IMR-90 (cell line): ENCODE results near the gene VSNL1. TPM values are rescaled to one million over a fixed set of nuclear protein-coding genes. Genes with fewer than 3 reads are reported as not detected.

Source experiments
- ATAC-seq: fragments of 200-7000 bp; cut with Tn5 transposase; 2 replicates; pipeline ENCODE4 v1.9.1; 2020; ENCODE audit warnings: low read depth, mild to moderate bottlenecking, moderate library complexity
- BruUV-seq: library from RNA; stranded (reverse); fragments of 400-500 nt; replicated peaks from 2 replicates; lab custom pipeline; 2021; lab: Mats Ljungman, UMichigan
- CTCF ChIA-PET: fragments of 300-600 bp; formaldehyde crosslinking; extraction: SDS; loops from one replicate; lab custom pipeline; 2021; ENCODE audit warnings: antibody characterized with exemption; lab: Yijun Ruan, JAX
- POLR2A ChIA-PET: fragments of 300-600 bp; sonication (Branson Sonifier 250); formaldehyde crosslinking; loops from one replicate; lab custom pipeline; 2022; ENCODE audit warnings: antibody characterized with exemption; ENCODE audit not compliant: unreplicated experiment; lab: Charles Lee
- DNase-seq: peaks from one replicate; pipeline ENCODE4 v3.0.0; 2013
- H2AFZ ChIP-seq: replicated peaks from 2 replicates; pipeline ENCODE3; 2013; ENCODE audit warnings: low read length, mild to moderate bottlenecking; ENCODE audit not compliant: poor library complexity
- H2AK5ac ChIP-seq: 2 replicates; pipeline ENCODE4 v1.6.1; 2013; ENCODE audit warnings: low read depth, low read length, inconsistent platforms
- H2AK9ac ChIP-seq: replicated peaks from 2 replicates; pipeline ENCODE3; 2013; ENCODE audit warnings: mild to moderate bottlenecking, low read depth, low read length, moderate library complexity; ENCODE audit not compliant: poor library complexity
- H2BK120ac ChIP-seq: 2 replicates; pipeline ENCODE4 v1.6.1; 2013; ENCODE audit warnings: low read depth, low read length, inconsistent platforms
- H2BK15ac ChIP-seq: 3 replicates; pipeline ENCODE4 v1.6.1; 2013; ENCODE audit warnings: low read depth, low read length, inconsistent platforms
- H2BK20ac ChIP-seq: 2 replicates; pipeline ENCODE4 v1.6.1; 2013; ENCODE audit warnings: low read depth, mild to moderate bottlenecking, inconsistent platforms, low read length, moderate library complexity
- H2BK5ac ChIP-seq: 2 replicates; pipeline ENCODE4 v1.6.1; 2013; ENCODE audit warnings: mild to moderate bottlenecking, low read depth, low read length, inconsistent platforms; ENCODE audit not compliant: poor library complexity, severe bottlenecking
- H3K14ac ChIP-seq: replicated peaks from 2 replicates; pipeline ENCODE4 v1.6.1; 2013; ENCODE audit warnings: low read depth, low read length, inconsistent platforms
- H3K18ac ChIP-seq: 2 replicates; pipeline ENCODE4 v1.6.1; 2013; ENCODE audit warnings: low read depth, low read length, control low read depth
- H3K23ac ChIP-seq: 2 replicates; pipeline ENCODE4 v1.6.1; 2013; ENCODE audit warnings: low read depth, low read length, inconsistent platforms
- H3K27ac ChIP-seq: 2 replicates; pipeline ENCODE4 v1.5.1; 2013; ENCODE audit warnings: mild to moderate bottlenecking, control low read depth, low read length; ENCODE audit not compliant: insufficient read depth
- H3K27me3 ChIP-seq: 2 replicates; pipeline ENCODE4 v1.6.1; 2013; ENCODE audit warnings: low read length; ENCODE audit not compliant: control insufficient read depth, insufficient read depth
- H3K36me3 ChIP-seq: 2 replicates; pipeline ENCODE4 v1.6.1; 2013; ENCODE audit warnings: low read length, mixed read lengths; ENCODE audit not compliant: control insufficient read depth, insufficient read depth
- H3K4ac ChIP-seq: 2 replicates; pipeline ENCODE4 v1.6.1; 2013; ENCODE audit warnings: low read depth, low read length, inconsistent platforms
- H3K4me1 ChIP-seq: 2 replicates; pipeline ENCODE4 v1.6.1; 2013; ENCODE audit warnings: low read length, mixed read lengths; ENCODE audit not compliant: control insufficient read depth, insufficient read depth
- H3K4me2 ChIP-seq: 2 replicates; pipeline ENCODE4 v1.6.1; 2013; ENCODE audit warnings: low read depth, mild to moderate bottlenecking, control low read depth, low read length, moderate library complexity
- H3K4me3 ChIP-seq: 2 replicates; pipeline ENCODE4 v1.5.1; 2013; ENCODE audit warnings: low read depth, mild to moderate bottlenecking, control low read depth, low read length, moderate library complexity; ENCODE audit not compliant: insufficient read depth
- H3K56ac ChIP-seq: 2 replicates; pipeline ENCODE4 v1.6.1; 2013; ENCODE audit warnings: low read length, inconsistent platforms; ENCODE audit not compliant: insufficient read depth; ENCODE audit errors: extremely low read depth
- H3K79me1 ChIP-seq, 2 experiments: 2 replicates each; pipeline ENCODE4 v1.6.1; 2013; ENCODE audit warnings: low read length in 2 of 2, inconsistent platforms in 1 of 2, low read depth in 1 of 2
- H3K9ac ChIP-seq: 2 replicates; pipeline ENCODE4 v1.6.1; 2013; ENCODE audit warnings: low read depth, low read length, control low read depth
- H3K9me1 ChIP-seq: 2 replicates; pipeline ENCODE4 v1.6.1; 2013; ENCODE audit warnings: low read length, inconsistent platforms; ENCODE audit not compliant: insufficient read depth
- H3K9me3 ChIP-seq: 2 replicates; pipeline ENCODE4 v1.6.1; 2013; ENCODE audit warnings: low read length; ENCODE audit not compliant: control insufficient read depth, insufficient read depth
- H4K20me1 ChIP-seq: 2 replicates; pipeline ENCODE4 v1.6.1; 2013; ENCODE audit warnings: low read length, inconsistent platforms; ENCODE audit not compliant: insufficient read depth
- H4K5ac ChIP-seq: 2 replicates; pipeline ENCODE4 v1.6.1; 2013; ENCODE audit warnings: mild to moderate bottlenecking, low read depth, low read length, control low read depth
- H4K8ac ChIP-seq, 2 experiments: 2 replicates each; pipeline ENCODE4 v1.6.1; 2013; ENCODE audit warnings: low read depth in 2 of 2, low read length in 2 of 2, control low read depth in 1 of 2, inconsistent platforms in 1 of 2
- H4K91ac ChIP-seq: 2 replicates; pipeline ENCODE4 v1.6.1; 2013; ENCODE audit warnings: low read depth, low read length, inconsistent platforms; ENCODE audit not compliant: insufficient read depth
- MAFK ChIP-seq: IDR thresholded peaks from 2 replicates; pipeline ENCODE4 v1.6.1; 2012; ENCODE audit warnings: low read depth, low read length, improper control_type of control experiment
- MXI1 ChIP-seq: IDR thresholded peaks from 2 replicates; pipeline ENCODE4 v1.6.1; 2012; ENCODE audit warnings: low read depth, mild to moderate bottlenecking, low read length, moderate library complexity, borderline replicate concordance
- NFE2L2 ChIP-seq: fragments of 150-350 bp; IDR thresholded peaks from 2 replicates; pipeline ENCODE4 v1.6.1; 2016; ENCODE audit warnings: low read depth, mild to moderate bottlenecking, low read length
- POLR2A ChIP-seq: IDR thresholded peaks from 2 replicates; pipeline ENCODE4 v1.6.1; 2012; ENCODE audit warnings: mild to moderate bottlenecking, low read depth, low read length
- RAD21 ChIP-seq: IDR thresholded peaks from 2 replicates; pipeline ENCODE4 v1.6.1; 2012; ENCODE audit warnings: low read length, improper control_type of control experiment
- RFX5 ChIP-seq: IDR thresholded peaks from 2 replicates; pipeline ENCODE4 v1.8.0; 2012; ENCODE audit warnings: low read depth, mild to moderate bottlenecking, low read length, moderate library complexity
- WGBS, 2 experiments: methylation state at CpG; one replicate each; pipeline versions ENCODE4 v1.1.5 to v1.1.7; 2013; ENCODE audit warnings: missing lambda C conversion rate in 2 of 2; ENCODE audit not compliant: insufficient read length in 1 of 2; ENCODE audit errors: extremely low coverage in 2 of 2; 5-methylcytosine and 5-hydroxymethylcytosine counted together
- dilution Hi-C: fragments of 300-500 bp; cut with HindIII; formaldehyde crosslinking; loops from one replicate; pipeline ENCODE4 v1.14.3; 2018; ENCODE audit warnings: low sequenced_read_pairs; ENCODE audit not compliant: unreplicated experiment
- in situ Hi-C: fragments of 300-500 bp; cut with MboI; formaldehyde crosslinking; loops from 3 replicates; pipeline ENCODE4 v1.14.3; 2019; ENCODE audit warnings: low sequenced_read_pairs, inconsistent platforms, mixed read lengths
- intact Hi-C: fragments of 100-400 bp; cut with micrococcal nuclease; formaldehyde crosslinking; loops from 2 replicates; pipeline ENCODE4 v1.10.0; 2022
- polyA plus RNA-seq, 3 experiments: library from polyadenylated mRNA; depleted of rRNA; stranded (reverse); fragments of >200 nt; gene quantifications; 2 replicates each; pipeline ENCODE4 v1.2.3, GENCODE V29; 2012; ENCODE audit warnings: low replicate concordance in 1 of 3
- total RNA-seq: library from RNA; depleted of rRNA; stranded (reverse); fragments of >200 nt; gene quantifications from 2 replicates; pipeline ENCODE4 v1.2.3, GENCODE V29; 2012

Gene VSNL1
- total and polyA plus RNA-seq, 2 of the 4 experiments (the other 2 are of a cell fraction) = 0.32 to 0.36 TPM

DNA sequence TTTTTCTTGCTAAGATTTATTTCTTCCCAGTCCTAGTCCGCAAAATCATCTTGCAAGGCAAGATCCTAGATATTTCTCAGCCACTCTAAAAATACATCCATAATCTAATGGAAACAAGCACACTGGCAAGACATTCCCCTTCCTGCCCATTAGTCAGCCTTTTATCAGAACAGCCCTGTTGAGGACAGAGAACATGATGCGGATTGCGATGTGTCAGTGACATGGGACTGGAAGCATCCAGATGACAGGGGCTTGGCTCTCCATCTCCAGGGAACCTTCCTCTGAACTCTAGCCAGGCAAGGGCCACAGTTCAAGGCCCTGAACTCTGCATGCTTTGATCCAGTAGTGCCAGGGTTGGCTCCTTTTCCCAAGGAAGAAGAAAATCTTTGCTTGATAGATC lies 70.0 kb downstream of the VSNL1 start:
- BruUV-seq = no TSS peak
- ATAC-seq = no peak

More for the DNA sequence above, 70.0 kb downstream of the VSNL1 start:
- Histone ChIP-seq H3K56ac (no peak overlapping the region), H2AFZ (no peak overlapping the region), H2BK5ac (no peak overlapping the region), H3K9me1 (no peaks in the 10 kb centered on the region), H2AK5ac (no peak overlapping the region), H2BK120ac (no peak overlapping the region), H4K5ac (no peak overlapping the region), H3K79me1 (no peaks in the 10 kb centered on the region), H3K27me3 (peaks cover 3% of the 10 kb centered on the region; the same call in 1 of the 2 replicates), H3K4me2 (no peak overlapping the region), H3K27ac (no peak overlapping the region), H3K23ac (no peak overlapping the region), H2BK15ac (no peak overlapping the region), H4K91ac (no peak overlapping the region), H3K4me1 (no peaks in the 10 kb centered on the region), H3K4me3 (no peak overlapping the region), H4K20me1 (no peaks in the 10 kb centered on the region), H3K9ac (no peak overlapping the region), H2AK9ac (no peak overlapping the region), H3K9me3 (no peaks in the 10 kb centered on the region), H2BK20ac (no peak overlapping the region), H3K4ac (no peak overlapping the region), H3K18ac (no peak overlapping the region), H3K36me3 (no peaks in the 10 kb centered on the region), H3K14ac (no peak overlapping the region), H4K8ac (no peak overlapping the region)
- dilution Hi-C loops = no loop called here
- in situ Hi-C loops = no loop called here
- WGBS, 2 experiments = 57% methylated on average over 1 of the region's 3 CpGs; no CpG with 5 or more reads in 1 of the 2 experiments
- peak; percentile 32 for DNase-seq
- no peak for TF ChIP-seq MXI1
- TF ChIP-seq RFX5 = no peak
- no peak for TF ChIP-seq POLR2A
- TF ChIP-seq RAD21 = no peak
- no peak for TF ChIP-seq MAFK
- no peak for TF ChIP-seq NFE2L2
- intact Hi-C loops = no loop called here
- CTCF ChIA-PET = no interaction called here
- POLR2A ChIA-PET = no interaction called here
